ENCODE results near the gene EOMES. TPM values are rescaled to one million over a fixed set of nuclear protein-coding genes. Genes with fewer than 3 reads are reported as not detected.

Gene EOMES
- total RNA-seq, 4 donors from 2014 or later, result 0.13 TPM; not detected in 3

- no peak overlapping the region for H3K4me3 ChIP-seq (ENCODE audit: low read depth, poor library complexity, severe bottlenecking)
- intact Hi-C loops (cut with DNase I; ENCODE audit: low total_unique reads), result no loop called here
- TF ChIP-seq CTCF (IDR thresholded peaks at IDR 0.05), result no peak
- TF ChIP-seq POLR2A (IDR thresholded peaks at IDR 0.05), result no peak
- DNase-seq (ENCODE audit: low spot score in 2 of 2), result no peak
- WGBS, 2 donors, result 2% methylated on average over 39 to 41 of the region's 41 CpGs
Measured at GRCh38 chr3:27729748-27730611, 7.9 kb upstream of the EOMES start.

- no peak overlapping the region for H3K4me3 ChIP-seq (ENCODE audit: low read depth, poor library complexity, severe bottlenecking)
- WGBS, 2 donors, result 6 to 11% methylated on average over 12 of the region's 12 CpGs
- intact Hi-C loops (cut with DNase I; ENCODE audit: low total_unique reads), result no loop called here
- no peak for DNase-seq (ENCODE audit: low spot score in 2 of 2)
- no peak for TF ChIP-seq CTCF (IDR thresholded peaks at IDR 0.05)
- TF ChIP-seq POLR2A (IDR thresholded peaks at IDR 0.05), result no peak
Measured at GRCh38 chr3:27729325-27729724, 7.2 kb upstream of the EOMES start.

GRCh38 chr3:27728195-27729087, 6.3 kb upstream of the EOMES start:
- DNase-seq (ENCODE audit: low spot score in 2 of 2), result no peak
- intact Hi-C loops (cut with DNase I; ENCODE audit: low total_unique reads), result no loop called here
- TF ChIP-seq POLR2A (IDR thresholded peaks at IDR 0.05) (no peak), CTCF (IDR thresholded peaks at IDR 0.05) (no peak)
- no peak overlapping the region for H3K4me3 ChIP-seq (ENCODE audit: low read depth, poor library complexity, severe bottlenecking)
- 3 to 6% methylated on average over 35 of the region's 35 CpGs for WGBS, 2 donors

- no peak for TF ChIP-seq CTCF (IDR thresholded peaks at IDR 0.05)
- TF ChIP-seq POLR2A (IDR thresholded peaks at IDR 0.05), result no peak
- intact Hi-C loops (cut with DNase I; ENCODE audit: low total_unique reads), result no loop called here
- 16 to 20% methylated on average over 7 of the region's 7 CpGs for WGBS, 2 donors
- no peak overlapping the region for H3K4me3 ChIP-seq (ENCODE audit: low read depth, poor library complexity, severe bottlenecking)
- no peak for DNase-seq (ENCODE audit: low spot score in 2 of 2)
Measured at GRCh38 chr3:27726240-27726639, 4.1 kb upstream of the EOMES start.

GRCh38 chr3:27724459-27725197, 2.5 kb upstream of the EOMES start:
- TF ChIP-seq CTCF (IDR thresholded peaks at IDR 0.05) (no peak), POLR2A (IDR thresholded peaks at IDR 0.05) (no peak)
- no peak overlapping the region for H3K4me3 ChIP-seq (ENCODE audit: low read depth, poor library complexity, severe bottlenecking)
- 11 to 13% methylated on average over 30 of the region's 30 CpGs for WGBS, 2 donors
- no peak for DNase-seq (ENCODE audit: low spot score in 2 of 2)
- intact Hi-C loops (cut with DNase I; ENCODE audit: low total_unique reads), result no loop called here
